Measurements from ENCODE around the gene RPS3A.
A peak's percentile ranks its signal among the peaks of the same experiment; 100 is the strongest.

The RPS3A gene

DNA sequence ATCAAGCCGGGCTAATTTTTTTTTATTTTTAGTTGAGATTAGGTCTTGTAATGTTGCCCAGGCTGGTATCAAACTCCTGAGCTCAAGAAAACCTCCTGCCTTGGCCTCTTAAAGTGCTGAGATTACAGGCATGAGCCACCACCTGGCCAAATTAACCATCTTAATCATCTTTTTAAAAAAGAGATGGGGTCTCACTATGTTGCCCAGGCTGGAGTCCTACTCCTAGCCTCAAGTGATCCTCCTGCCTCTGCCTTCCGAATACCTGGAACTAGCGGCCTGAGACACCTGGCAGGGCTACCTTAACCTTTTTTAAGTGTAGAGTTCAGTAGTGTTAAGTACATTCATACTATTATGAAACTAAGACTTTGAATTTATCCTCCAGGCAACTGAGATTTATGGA lies 1.7 kb upstream of the RPS3A start:
- Histone ChIP-seq H3K9me3 (no peaks in the 10 kb centered on the region), H3K27me3 (no peaks in the 10 kb centered on the region), H3K27ac (no peak overlapping the region), H3K4me3 (no peak overlapping the region), H3K4me1 (peaks cover 0 to 27% (median 15%) of the 10 kb centered on the region in 4 donors), H3K36me3 (peaks cover 8 to 20% (median 9%) of the 10 kb centered on the region in 3 donors)
- no peak for DNase-seq
- intact Hi-C loops (cut with DNase I; ENCODE audit: low total_unique reads), result no loop called here
- TF ChIP-seq, protein P1, sequence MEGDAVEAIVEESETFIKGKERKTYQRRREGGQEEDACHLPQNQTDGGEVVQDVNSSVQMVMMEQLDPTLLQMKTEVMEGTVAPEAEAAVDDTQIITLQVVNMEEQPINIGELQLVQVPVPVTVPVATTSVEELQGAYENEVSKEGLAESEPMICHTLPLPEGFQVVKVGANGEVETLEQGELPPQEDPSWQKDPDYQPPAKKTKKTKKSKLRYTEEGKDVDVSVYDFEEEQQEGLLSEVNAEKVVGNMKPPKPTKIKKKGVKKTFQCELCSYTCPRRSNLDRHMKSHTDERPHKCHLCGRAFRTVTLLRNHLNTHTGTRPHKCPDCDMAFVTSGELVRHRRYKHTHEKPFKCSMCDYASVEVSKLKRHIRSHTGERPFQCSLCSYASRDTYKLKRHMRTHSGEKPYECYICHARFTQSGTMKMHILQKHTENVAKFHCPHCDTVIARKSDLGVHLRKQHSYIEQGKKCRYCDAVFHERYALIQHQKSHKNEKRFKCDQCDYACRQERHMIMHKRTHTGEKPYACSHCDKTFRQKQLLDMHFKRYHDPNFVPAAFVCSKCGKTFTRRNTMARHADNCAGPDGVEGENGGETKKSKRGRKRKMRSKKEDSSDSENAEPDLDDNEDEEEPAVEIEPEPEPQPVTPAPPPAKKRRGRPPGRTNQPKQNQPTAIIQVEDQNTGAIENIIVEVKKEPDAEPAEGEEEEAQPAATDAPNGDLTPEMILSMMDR (IDR thresholded peaks at IDR 0.05), result no peak

DNA sequence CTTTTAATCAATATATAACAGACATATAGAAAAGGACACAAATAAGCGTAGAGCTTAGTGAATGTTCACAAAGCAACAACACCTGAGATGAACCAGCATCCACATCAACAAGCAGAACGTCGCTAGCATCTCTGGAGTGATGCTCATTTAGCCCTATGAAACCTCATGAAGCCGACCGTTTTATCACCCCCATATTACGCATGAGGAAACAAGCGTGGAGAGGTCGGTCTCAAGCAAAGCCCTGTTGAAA lies 524 bp upstream of the RPS3A start:
- intact Hi-C loops (cut with DNase I; ENCODE audit: low total_unique reads), result no loop called here
- Histone ChIP-seq H3K4me3 (peak overlapping the region; percentile 68 to 72), H3K36me3 (peaks cover 18 to 31% (median 21%) of the 10 kb centered on the region in 3 donors), H3K27ac (peak overlapping the region; percentile 6 to 91), H3K27me3 (no peaks in the 10 kb centered on the region), H3K9me3 (no peaks in the 10 kb centered on the region), H3K4me1 (peaks cover 0 to 27% (median 15%) of the 10 kb centered on the region in 4 donors)
- no peak for DNase-seq
- TF ChIP-seq, protein P1 (IDR thresholded peaks at IDR 0.05), result no peak

DNA sequence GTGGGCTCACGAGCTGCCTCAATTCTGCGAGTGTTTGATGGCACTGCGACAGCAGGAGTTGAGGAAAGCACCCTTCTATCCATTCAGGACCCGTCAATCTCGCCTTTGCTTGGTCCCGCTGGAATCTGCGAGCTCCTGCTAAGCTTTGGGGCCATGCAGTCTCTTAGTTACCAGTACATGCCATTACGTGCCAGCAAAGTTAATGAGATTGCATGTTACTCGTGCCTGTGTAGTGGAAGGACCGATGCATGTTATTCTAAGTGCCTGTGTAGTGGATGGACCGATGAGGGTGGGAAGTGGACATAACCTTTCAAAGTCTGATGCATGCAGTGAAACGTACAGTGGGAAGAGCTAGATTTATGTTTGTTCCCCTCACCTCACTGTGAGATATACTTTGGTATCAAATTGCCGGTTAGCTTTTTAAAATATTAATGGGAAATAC lies 569 bp downstream of the RPS3A start:
- intact Hi-C loops (cut with DNase I; ENCODE audit: low total_unique reads), result no loop called here
- no peak for DNase-seq
- H3K27me3 ChIP-seq, result no peaks in the 10 kb centered on the region

DNA sequence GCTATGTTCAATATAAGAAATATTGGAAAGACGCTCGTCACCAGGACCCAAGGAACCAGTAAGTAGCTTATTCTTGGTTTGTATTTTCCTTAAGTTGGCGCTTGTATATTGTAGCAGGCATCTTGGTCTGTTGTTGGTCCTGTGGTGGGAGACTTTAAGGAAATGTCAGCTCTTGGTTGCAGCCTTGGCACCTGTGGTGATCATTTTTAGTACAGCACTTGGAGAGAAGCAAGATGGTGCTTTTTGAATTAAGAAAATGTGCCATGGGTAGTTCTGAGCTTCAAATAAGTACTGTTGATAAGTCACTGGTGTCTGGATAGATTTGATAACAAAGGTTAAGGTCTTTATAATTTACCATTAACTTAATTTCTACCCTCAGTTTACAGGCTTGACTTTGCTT lies 1.1 kb downstream of the RPS3A start:
- TF ChIP-seq, protein P1 (IDR thresholded peaks at IDR 0.05), result no peak
- Histone ChIP-seq H3K36me3 (peaks cover 30 to 48% (median 33%) of the 10 kb centered on the region in 3 donors), H3K4me1 (peaks cover 0 to 27% (median 15%) of the 10 kb centered on the region in 4 donors), H3K9me3 (no peaks in the 10 kb centered on the region), H3K27me3 (no peaks in the 10 kb centered on the region), H3K4me3 (peak overlapping the region; percentile 68 to 72), H3K27ac (peak overlapping the region; percentile 83 to 91)
- DNase-seq, result no peak
- intact Hi-C loops (cut with DNase I; ENCODE audit: low total_unique reads), result no loop called here

More for the DNA sequence above, 569 bp downstream of the RPS3A start:
- TF ChIP-seq, protein P1 (IDR thresholded peaks at IDR 0.05), result no peak
- peak overlapping the region; percentile 68 to 72 for H3K4me3 ChIP-seq
- peaks cover 0 to 27% (median 15%) of the 10 kb centered on the region in 4 donors for H3K4me1 ChIP-seq
- no peaks in the 10 kb centered on the region for H3K9me3 ChIP-seq
- peak overlapping the region; percentile 83 to 91 for H3K27ac ChIP-seq
- H3K36me3 ChIP-seq, result peaks cover 26 to 42% (median 28%) of the 10 kb centered on the region in 3 donors

DNA sequence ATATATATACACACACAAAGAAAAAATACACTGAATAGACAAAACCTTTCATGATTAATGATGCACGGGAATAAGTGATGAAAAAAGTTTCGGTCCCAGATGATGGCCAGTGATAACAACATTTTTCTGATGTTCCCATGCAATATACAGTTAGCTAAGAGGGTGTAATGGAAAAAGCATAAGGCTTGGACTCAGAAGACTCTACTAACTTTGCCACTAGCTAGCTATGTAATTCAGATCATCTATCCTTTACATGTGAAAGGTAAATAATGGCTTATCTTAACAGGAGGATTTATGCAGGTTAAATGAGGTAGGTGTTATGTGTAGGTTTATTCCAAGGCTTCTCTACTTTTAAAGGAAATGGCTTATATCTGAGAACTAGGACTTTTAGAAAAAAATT lies 4.3 kb downstream of the RPS3A start:
- intact Hi-C loops (cut with DNase I; ENCODE audit: low total_unique reads), result no loop called here
- DNase-seq, result no peak
- Histone ChIP-seq H3K4me1 (peaks cover 0 to 28% (median 17%) of the 10 kb centered on the region in 4 donors), H3K36me3 (peaks cover 34 to 80% (median 55%) of the 10 kb centered on the region in 3 donors), H3K4me3 (no peak overlapping the region), H3K9me3 (no peaks in the 10 kb centered on the region), H3K27ac (no peak overlapping the region), H3K27me3 (no peaks in the 10 kb centered on the region)
- TF ChIP-seq, protein P1 (IDR thresholded peaks at IDR 0.05), result no peak

DNA sequence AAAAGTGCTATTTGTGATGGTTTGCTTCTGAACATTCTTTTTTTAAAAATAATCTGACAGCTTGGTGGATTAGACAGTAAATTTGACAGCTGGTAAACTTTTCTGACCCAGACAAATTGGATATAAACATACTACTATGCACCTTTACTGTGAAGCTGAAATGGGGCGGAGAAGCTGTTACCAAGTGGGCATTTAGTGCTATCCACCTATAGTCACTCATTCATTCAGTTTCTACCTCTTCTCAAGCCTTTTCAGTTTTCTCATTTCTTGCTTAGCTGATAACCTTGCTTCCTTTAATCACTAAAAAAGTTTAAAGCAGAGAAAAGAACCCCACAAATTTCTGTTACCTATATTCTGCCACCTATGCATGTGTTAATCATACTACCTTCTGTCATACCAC lies 5.2 kb downstream of the RPS3A start:
- Histone ChIP-seq H3K36me3 (peaks cover 34 to 89% (median 55%) of the 10 kb centered on the region in 3 donors), H3K27ac (no peak overlapping the region), H3K4me1 (peaks cover 0 to 25% (median 14%) of the 10 kb centered on the region in 4 donors), H3K9me3 (no peaks in the 10 kb centered on the region), H3K4me3 (no peak overlapping the region), H3K27me3 (no peaks in the 10 kb centered on the region)
- no peak for DNase-seq
- TF ChIP-seq, protein P1 (IDR thresholded peaks at IDR 0.05), result no peak
- intact Hi-C loops (cut with DNase I; ENCODE audit: low total_unique reads), result no loop called here
